Gastroesophageal sphincter (tissue), 4 donors: Measurements from ENCODE around the gene WFIKKN1. TPM values are rescaled to one million over a fixed set of nuclear protein-coding genes. Genes with fewer than 3 reads are reported as not detected.
A peak's percentile ranks its signal among the peaks of the same experiment; 100 is the strongest.

Experiments used
- ATAC-seq: fragments of 150-250 bp; one replicate; pipeline ENCODE4 v1.9.1; 2016; ENCODE audit warnings: mild to moderate bottlenecking, moderate library complexity
- H3K27ac ChIP-seq, 4 donors: fragments of 200-600 bp; sonication (generic) in 3 of 4; 1 replicate in 3 of 4; 2 replicates in 1 of 4; pipeline ENCODE4 v1.5.1; 2016 to 2019
- H3K27me3 ChIP-seq: fragments of 200-600 bp; sonication (generic); one replicate; pipeline ENCODE4 v1.5.1; 2019
- H3K36me3 ChIP-seq, 2 donors: fragments of 200-600 bp; sonication (generic); one replicate each; pipeline ENCODE4 v1.5.1; 2019; ENCODE audit warnings: control low read depth in 1 of 2
- H3K4me1 ChIP-seq, 3 donors: fragments of 200-600 bp; sonication (generic); 1 replicate in 2 of 3; 2 replicates in 1 of 3; pipeline ENCODE4 v1.5.1; 2016 to 2019; ENCODE audit warnings: control low read depth in 2 of 3
- H3K4me3 ChIP-seq, 2 donors: fragments of 200-600 bp; sonication (generic); one replicate each; pipeline ENCODE4 v1.5.1; 2019; ENCODE audit warnings: mild to moderate bottlenecking in 1 of 2, moderate library complexity in 1 of 2
- H3K9me3 ChIP-seq, 3 donors: fragments of 200-600 bp; sonication (generic); one replicate each; pipeline ENCODE4 v1.5.1; 2017 to 2019; ENCODE audit warnings: control low read depth in 2 of 3
- CTCF ChIP-seq, 4 experiments: fragments of 200-600 bp in 2 of 4; fragments of 450-650 bp in 2 of 4; sonication (generic) in 1 of 4; IDR thresholded peaks; one replicate each; pipeline ENCODE4 v1.5.1; 2017 to 2019; ENCODE audit warnings: antibody characterized with exemption in 4 of 4, mild to moderate bottlenecking in 2 of 4, moderate library complexity in 2 of 4
- EP300 ChIP-seq: sonication (generic); formaldehyde crosslinking; IDR thresholded peaks from one replicate; pipeline ENCODE4 v1.6.1; 2017; ENCODE audit warnings: antibody characterized with exemption, mild to moderate bottlenecking
- POLR2A ChIP-seq, 2 donors: fragments of 450-650 bp; IDR thresholded peaks; one replicate each; pipeline ENCODE4 v1.6.1; 2017; ENCODE audit warnings: antibody characterized with exemption in 2 of 2, mild to moderate bottlenecking in 2 of 2, moderate library complexity in 1 of 2
- POLR2AphosphoS5 ChIP-seq: sonication (generic); formaldehyde crosslinking; IDR thresholded peaks from one replicate; pipeline ENCODE4 v1.6.1; 2017; ENCODE audit warnings: antibody characterized with exemption
- WGBS, 2 donors: methylation state at CpG; one replicate each; pipeline ENCODE4 v1.1.5; 2018; ENCODE audit warnings: low coverage in 1 of 2; 5-methylcytosine and 5-hydroxymethylcytosine counted together
- total RNA-seq, 4 donors: library from RNA; depleted of rRNA; stranded (reverse); fragments of >200 nt; gene quantifications; one replicate each; pipeline ENCODE4 v1.1.0, GENCODE V29; 2016

Gene WFIKKN1
- total RNA-seq, 4 donors from 2014 or later: 0.17 to 0.93 (median 0.35) TPM; not detected in 1

- Histone ChIP-seq H3K27me3 (no peaks in the 10 kb centered on the region), H3K27ac (peak overlapping the region in 3 of 4 donors; percentile 86 to 95 (median 92)), H3K4me3 (peak overlapping the region in 1 of 2 donors; percentile 95), H3K9me3 (no peaks in the 10 kb centered on the region), H3K36me3 (no peaks in the 10 kb centered on the region), H3K4me1 (peaks cover 0 to 73% (median 22%) of the 10 kb centered on the region in 3 donors)
- WGBS, 2 donors: no CpG with 5 or more reads among the region's 5 CpGs
- TF ChIP-seq EP300: no peak
- TF ChIP-seq POLR2AphosphoS5: no peak
- no peak for TF ChIP-seq POLR2A (IDR thresholded peaks at IDR 0.05)
- TF ChIP-seq CTCF (IDR thresholded peaks at IDR 0.05): no peak
- ATAC-seq: no peak
These were observed 9.8 kb downstream of the WFIKKN1 start for GRCh38 chr16:640614-641013.

GRCh38 chr16:641326-642188 is 10.8 kb downstream of the WFIKKN1 start, which contains the start of gene MCRIP2:
TSS of gene MCRIP2 (plus strand) at chr16:641828. CDS start at chr16:641992, 164 bp downstream.
- WGBS, 2 donors: no CpG with 5 or more reads among the region's 81 CpGs
- H3K27me3 ChIP-seq: no peaks in the 10 kb centered on the region
- peak within 1 kb of the TSS; percentile 67 to 95 for H3K4me3 ChIP-seq
- H3K4me1 ChIP-seq: peaks cover 0 to 78% (median 27%) of the 10 kb centered on the region in 3 donors
- H3K9me3 ChIP-seq: no peaks in the 10 kb centered on the region
- no peak for TF ChIP-seq EP300
- peak; percentile 70 for TF ChIP-seq POLR2AphosphoS5
- TF ChIP-seq CTCF (IDR thresholded peaks at IDR 0.05): peak in 1 of 4 experiments; percentile 12
- TF ChIP-seq POLR2A (IDR thresholded peaks at IDR 0.05): peak; percentile 66 to 71
- peaks cover 0 to under 1% of the 10 kb centered on the region in 2 donors for H3K36me3 ChIP-seq
- peak; percentile 74 for ATAC-seq
- peak within 1 kb of the TSS; percentile 86 to 95 (median 91) for H3K27ac ChIP-seq

GRCh38 chr16:642189-643049 is 11.6 kb downstream of the WFIKKN1 start:
- no CpG with 5 or more reads among the region's 72 CpGs for WGBS, 2 donors
- H3K9me3 ChIP-seq: no peaks in the 10 kb centered on the region
- peaks cover 0 to 7% of the 10 kb centered on the region in 2 donors for H3K36me3 ChIP-seq
- ATAC-seq: peak; percentile 58
- peak overlapping the region; percentile 86 to 95 (median 91) for H3K27ac ChIP-seq
- H3K4me1 ChIP-seq: peaks cover 0 to 83% (median 25%) of the 10 kb centered on the region in 3 donors
- H3K4me3 ChIP-seq: peak overlapping the region; percentile 67 to 95
- TF ChIP-seq EP300 (no peak), POLR2AphosphoS5 (no peak), POLR2A (IDR thresholded peaks at IDR 0.05) (no peak), CTCF (IDR thresholded peaks at IDR 0.05) (no peak)
- H3K27me3 ChIP-seq: no peaks in the 10 kb centered on the region

GRCh38 chr16:643050-643368 is 12.2 kb downstream of the WFIKKN1 start:
- no peak for ATAC-seq
- TF ChIP-seq CTCF (IDR thresholded peaks at IDR 0.05): no peak
- no peak for TF ChIP-seq POLR2AphosphoS5
- no peak for TF ChIP-seq EP300
- TF ChIP-seq POLR2A (IDR thresholded peaks at IDR 0.05): no peak
- Histone ChIP-seq H3K4me3 (peak overlapping the region in 1 of 2 donors; percentile 95), H3K9me3 (no peaks in the 10 kb centered on the region), H3K27me3 (no peaks in the 10 kb centered on the region), H3K36me3 (peaks cover 0 to 7% of the 10 kb centered on the region in 2 donors), H3K4me1 (peaks cover 0 to 83% (median 25%) of the 10 kb centered on the region in 3 donors), H3K27ac (peak overlapping the region; percentile 86 to 95 (median 91))
- 83 to 100% methylated on average over 2 to 3 of the region's 13 CpGs for WGBS, 2 donors
